ENCODE data around the gene PSMB2. TPM values are rescaled to one million over a fixed set of nuclear protein-coding genes. Genes with fewer than 3 reads are reported as not detected.
A peak's percentile ranks its signal among the peaks of the same experiment; 100 is the strongest.
"Not testable (repeated sequence)": the region's sequence is repeated elsewhere in the genome, so short reads cannot be mapped to it uniquely, and the experiment has no call there.

PSMB2 gene
- total RNA-seq, 2 experiments from 2014 or later: 97.1 to 125 TPM

- ATAC-seq: peak; percentile 69
- H3K36me3 Mint-ChIP-seq (ENCODE audit: low read depth): peaks cover 5% of the 10 kb centered on the region
- H3K9me3 Mint-ChIP-seq (ENCODE audit: low read depth): no peaks in the 10 kb centered on the region
- H3K4me1 Mint-ChIP-seq: peaks cover 12% of the 10 kb centered on the region
- peak overlapping the region; percentile 20 for H3K27ac Mint-ChIP-seq
- DNase-seq: no peak
- ChIA-PET CTCF (interaction anchor here (0.7 to 1.1 kb wide), 2 partner anchors 15 to 30 kb away, joined by 3 to 5 read pairs; no protein-coding TSS in a partner anchor), POLR2A (interaction anchor here (0.7 to 1.2 kb wide), 3 partner anchors 9 to 121 kb away, joined by 3 to 4 read pairs (median 3); no protein-coding TSS in a partner anchor)
- H3K27me3 Mint-ChIP-seq: no peaks in the 10 kb centered on the region
- no peak overlapping the region for H3K4me3 Mint-ChIP-seq
- intact Hi-C loops (cut with DNase I, micrococcal nuclease): no loop called here
These were observed 48.1 kb downstream of the PSMB2 start for GRCh38 chr1:35592991-35593769.

DNA sequence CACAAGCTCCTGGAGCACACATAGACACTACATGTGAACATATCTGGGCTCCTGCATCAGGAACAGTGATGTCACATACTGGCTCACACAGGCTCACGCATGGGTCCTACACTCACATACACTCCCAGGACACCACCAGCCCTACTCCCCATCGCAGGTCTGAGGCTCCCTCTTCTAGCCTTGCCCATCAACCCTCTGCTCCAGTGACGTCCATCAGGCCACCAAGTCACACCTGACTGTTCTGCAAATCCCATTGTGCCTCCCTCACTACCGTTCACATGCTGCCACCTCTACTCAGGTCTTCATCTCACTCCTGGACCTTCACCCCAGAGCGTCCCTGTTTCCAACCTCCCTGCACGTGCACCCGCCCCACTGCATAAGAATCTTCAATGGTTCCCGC lies 50.1 kb downstream of the PSMB2 start:
- POLR2A ChIA-PET: no interaction called here
- no peak for ATAC-seq
- DNase-seq: no peak
- Mint-ChIP-seq H3K36me3 (ENCODE audit: low read depth) (peaks cover 1% of the 10 kb centered on the region), H3K9me3 (ENCODE audit: low read depth) (no peaks in the 10 kb centered on the region), H3K4me3 (no peak overlapping the region), H3K27ac (no peak overlapping the region), H3K4me1 (peaks cover 12% of the 10 kb centered on the region), H3K27me3 (no peaks in the 10 kb centered on the region)
- CTCF ChIA-PET: no interaction called here
- intact Hi-C loops (cut with DNase I, micrococcal nuclease): no loop called here

DNA sequence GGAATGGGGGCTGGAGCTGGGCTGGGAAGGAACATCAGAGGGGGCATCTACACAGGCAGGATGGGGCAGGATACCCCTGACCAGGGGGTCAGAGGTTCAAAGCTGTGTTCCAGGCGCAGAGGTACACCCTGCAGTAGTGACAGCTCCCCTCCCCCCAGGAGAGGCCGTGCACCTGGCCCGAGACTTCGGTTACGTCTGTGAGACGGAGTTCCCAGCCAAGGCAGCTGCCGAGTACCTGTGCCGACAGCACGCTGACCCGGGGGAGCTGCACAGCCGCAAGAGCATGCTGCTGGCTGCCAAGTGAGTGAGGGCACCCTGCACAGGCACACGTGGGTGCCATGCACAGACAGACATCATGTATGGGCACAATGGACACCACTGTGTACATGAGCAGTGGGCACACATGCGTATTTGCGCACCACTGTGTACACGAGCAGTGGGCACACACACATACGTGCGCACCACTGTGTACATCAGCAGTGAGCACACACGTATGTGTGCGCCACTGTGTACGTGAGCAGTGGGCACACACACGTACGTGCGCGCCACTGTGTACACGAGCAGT lies 50.8 kb downstream of the PSMB2 start:
- Mint-ChIP-seq H3K27me3 (no peaks in the 10 kb centered on the region), H3K9me3 (ENCODE audit: low read depth) (no peaks in the 10 kb centered on the region), H3K4me3 (no peak overlapping the region), H3K36me3 (ENCODE audit: low read depth) (peaks cover 1% of the 10 kb centered on the region), H3K27ac (no peak overlapping the region), H3K4me1 (peaks cover 12% of the 10 kb centered on the region)
- ATAC-seq: no peak
- no peak for DNase-seq
- ChIA-PET CTCF (interaction anchor here (0.6 to 1.1 kb wide), 2 partner anchors 10 to 499 kb away, joined by 3 to 4 read pairs; no protein-coding TSS in a partner anchor), POLR2A (no interaction called here)
- intact Hi-C loops (cut with DNase I, micrococcal nuclease): no loop called here

GRCh38 chr1:35589516-35590427 lies 51.6 kb downstream of the PSMB2 start:
- peaks cover 12% of the 10 kb centered on the region for H3K4me1 Mint-ChIP-seq
- DNase-seq (no peak), ATAC-seq (no peak)
- CTCF ChIA-PET: interaction anchor here (0.6 to 1.1 kb wide), 2 partner anchors 9 to 498 kb away, joined by 3 to 4 read pairs; no protein-coding TSS in a partner anchor
- no peaks in the 10 kb centered on the region for H3K9me3 Mint-ChIP-seq (ENCODE audit: low read depth)
- no peak overlapping the region for H3K4me3 Mint-ChIP-seq
- no peaks in the 10 kb centered on the region for H3K27me3 Mint-ChIP-seq
- peak overlapping the region; percentile 15 for H3K27ac Mint-ChIP-seq
- H3K36me3 Mint-ChIP-seq (ENCODE audit: low read depth): no peaks in the 10 kb centered on the region
- intact Hi-C loops (cut with DNase I, micrococcal nuclease): no loop called here
- POLR2A ChIA-PET: no interaction called here

DNA sequence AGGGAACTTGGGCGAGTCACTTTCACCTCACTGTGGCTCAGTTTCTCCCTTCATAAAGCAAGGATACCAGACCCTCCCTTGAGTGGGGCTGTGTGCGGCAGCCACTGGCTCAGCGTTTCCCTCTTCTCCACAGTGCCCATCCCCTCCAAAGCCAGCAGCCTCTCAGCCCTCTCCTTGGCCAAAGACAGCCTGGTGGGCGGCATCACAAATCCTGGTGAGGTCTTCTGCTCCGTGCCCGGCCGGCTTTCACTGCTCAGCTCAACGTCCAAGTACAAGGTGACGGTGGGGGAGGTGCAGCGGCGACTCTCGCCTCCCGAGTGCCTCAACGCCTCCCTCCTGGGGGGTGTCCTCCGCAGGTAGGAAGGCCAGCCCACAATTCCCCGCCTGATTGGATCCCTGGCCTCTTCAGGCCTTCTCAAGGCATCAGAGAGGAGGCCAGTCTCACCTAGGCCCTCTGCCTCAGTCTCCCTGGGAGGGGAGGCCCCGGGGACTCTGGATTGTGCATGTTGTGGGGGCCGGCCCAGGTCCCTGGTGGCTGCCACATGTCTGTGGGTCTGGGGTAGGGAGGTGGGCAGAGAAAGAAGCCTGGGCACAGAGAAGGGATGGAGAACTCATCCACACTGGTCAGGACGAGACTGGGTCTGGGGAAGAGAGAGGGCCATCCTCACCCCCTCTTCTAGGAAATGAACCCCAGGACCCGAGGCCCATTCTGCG lies 53.0 kb downstream of the PSMB2 start:
- ATAC-seq (no peak), DNase-seq (no peak)
- H3K4me3 Mint-ChIP-seq: no peak overlapping the region
- no peak overlapping the region for H3K27ac Mint-ChIP-seq
- no peaks in the 10 kb centered on the region for H3K9me3 Mint-ChIP-seq (ENCODE audit: low read depth)
- ChIA-PET POLR2A (no interaction called here), CTCF (no interaction called here)
- no peaks in the 10 kb centered on the region for H3K36me3 Mint-ChIP-seq (ENCODE audit: low read depth)
- H3K4me1 Mint-ChIP-seq: peaks cover 6% of the 10 kb centered on the region
- intact Hi-C loops (cut with DNase I, micrococcal nuclease): no loop called here
- no peaks in the 10 kb centered on the region for H3K27me3 Mint-ChIP-seq

- ChIA-PET CTCF (no interaction called here), POLR2A (no interaction called here)
- Mint-ChIP-seq H3K27ac (no peak overlapping the region), H3K9me3 (ENCODE audit: low read depth) (no peaks in the 10 kb centered on the region), H3K4me3 (no peak overlapping the region), H3K27me3 (no peaks in the 10 kb centered on the region), H3K4me1 (peaks cover under 1% of the 10 kb centered on the region), H3K36me3 (ENCODE audit: low read depth) (no peaks in the 10 kb centered on the region)
- intact Hi-C loops (cut with DNase I, micrococcal nuclease): no loop called here
- ATAC-seq: no peak
- DNase-seq: no peak
These were observed 53.6 kb downstream of the PSMB2 start for GRCh38 chr1:35587736-35588135.

- Mint-ChIP-seq H3K27ac (no peak overlapping the region), H3K4me1 (no peaks in the 10 kb centered on the region), H3K4me3 (no peak overlapping the region), H3K27me3 (no peaks in the 10 kb centered on the region), H3K36me3 (ENCODE audit: low read depth) (no peaks in the 10 kb centered on the region), H3K9me3 (ENCODE audit: low read depth) (no peaks in the 10 kb centered on the region)
- ChIA-PET CTCF (interaction anchor here (1.3 kb wide), 1 partner anchor 9 kb away, joined by 5 read pairs; no protein-coding TSS in a partner anchor), POLR2A (interaction anchor here (0.5 to 0.6 kb wide), 3 partner anchors 14 to 262 kb away, joined by 3 to 7 read pairs (median 3); no protein-coding TSS in a partner anchor)
- intact Hi-C loops (cut with DNase I, micrococcal nuclease): no loop called here
- DNase-seq: no peak
- no peak for ATAC-seq
These were observed 54.5 kb downstream of the PSMB2 start for GRCh38 chr1:35586808-35587207.

DNA sequence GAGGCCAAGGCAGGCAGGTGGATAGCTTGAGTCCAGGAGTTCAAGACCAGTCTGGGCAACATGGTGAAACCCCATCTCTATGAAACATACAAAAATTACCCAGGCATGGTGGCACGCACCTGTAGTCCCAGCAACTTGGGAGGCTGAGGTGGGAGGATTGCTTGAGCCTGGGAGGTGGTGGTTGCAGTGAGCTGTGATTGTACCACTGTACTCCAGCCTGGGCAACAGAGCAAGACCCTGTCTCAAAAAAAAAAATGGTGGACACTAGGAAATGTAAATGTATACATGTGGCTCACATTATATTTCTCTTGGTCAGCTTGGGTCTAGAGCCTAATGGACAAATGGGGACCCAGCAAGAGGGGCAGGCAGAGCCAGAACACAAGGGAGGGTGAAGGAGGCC lies 55.5 kb downstream of the PSMB2 start:
- intact Hi-C loops (cut with DNase I, micrococcal nuclease); DNase-seq; H3K4me1 Mint-ChIP-seq; H3K9me3 Mint-ChIP-seq (ENCODE audit: low read depth); H3K27ac Mint-ChIP-seq; POLR2A ChIA-PET; H3K4me3 Mint-ChIP-seq; H3K36me3 Mint-ChIP-seq (ENCODE audit: low read depth); H3K27me3 Mint-ChIP-seq; ATAC-seq: not testable (repeated sequence)
- CTCF ChIA-PET: interaction anchor here (0.6 to 1.5 kb wide), 4 partner anchors 17 to 134 kb away, joined by 3 to 6 read pairs (median 4); no protein-coding TSS in a partner anchor

GRCh38 chr1:35585281-35585680 lies 56.0 kb downstream of the PSMB2 start:
- no peak for DNase-seq
- H3K27me3 Mint-ChIP-seq: no peaks in the 10 kb centered on the region
- ChIA-PET CTCF (interaction anchor here (0.6 to 1.5 kb wide), 5 partner anchors 15 to 133 kb away, joined by 3 to 6 read pairs (median 3); no protein-coding TSS in a partner anchor), POLR2A (no interaction called here)
- H3K4me1 Mint-ChIP-seq: no peaks in the 10 kb centered on the region
- H3K4me3 Mint-ChIP-seq: no peak overlapping the region
- no peak overlapping the region for H3K27ac Mint-ChIP-seq
- intact Hi-C loops (cut with DNase I, micrococcal nuclease): no loop called here
- H3K36me3 Mint-ChIP-seq (ENCODE audit: low read depth): no peaks in the 10 kb centered on the region
- H3K9me3 Mint-ChIP-seq (ENCODE audit: low read depth): no peaks in the 10 kb centered on the region
- no peak for ATAC-seq

DNA sequence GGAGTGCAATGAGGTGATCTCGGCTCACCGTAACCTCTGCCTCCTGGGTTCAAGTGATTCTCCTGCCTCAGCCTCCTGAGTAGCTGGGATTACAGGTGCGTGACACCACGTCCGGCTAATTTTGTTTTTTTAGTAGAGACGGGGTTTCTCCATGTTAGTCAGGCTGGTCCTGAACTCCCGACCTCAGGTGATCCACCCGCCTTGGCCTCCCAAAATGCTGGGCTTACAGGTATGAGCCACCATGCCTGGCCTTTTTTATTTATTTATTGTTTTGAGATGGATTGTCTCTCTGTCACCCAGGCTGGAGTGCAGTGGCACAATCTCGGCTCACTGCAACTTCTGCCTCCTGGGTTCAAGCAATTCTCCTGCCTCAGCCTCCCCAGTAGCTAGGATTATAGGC lies 59.7 kb downstream of the PSMB2 start:
- H3K27ac Mint-ChIP-seq; intact Hi-C loops (cut with DNase I, micrococcal nuclease); H3K4me3 Mint-ChIP-seq; H3K9me3 Mint-ChIP-seq (ENCODE audit: low read depth); DNase-seq; H3K27me3 Mint-ChIP-seq; H3K36me3 Mint-ChIP-seq (ENCODE audit: low read depth); ATAC-seq; POLR2A ChIA-PET: not testable (repeated sequence)
- CTCF ChIA-PET: interaction anchor here (0.7 to 1.5 kb wide), 2 partner anchors 16 to 181 kb away, joined by 3 read pairs; no protein-coding TSS in a partner anchor
- H3K4me1 Mint-ChIP-seq: peaks cover 14% of the 10 kb centered on the region

Measured in activated CD4-positive, alpha-beta T cell treated with anti-CD3 and anti-CD28 coated beads for 36 hours (primary cell).